Measurements from ENCODE around the gene RBMS1. TPM values are rescaled to one million over a fixed set of nuclear protein-coding genes. Genes with fewer than 3 reads are reported as not detected.

RBMS1 gene
- total RNA-seq, 4 donors from 2014 or later = 13.0 to 24.5 (median 14.1) TPM

GRCh38 chr2:160277151-160277550 lies 216.5 kb downstream of the RBMS1 start:
- H3K4me3 ChIP-seq = no peak overlapping the region
- H3K4me1 ChIP-seq = peaks cover 0 to 5% of the 10 kb centered on the region in 2 donors
- intact Hi-C loops (cut with DNase I; ENCODE audit: low total_unique reads) = loop anchor here (10.0 kb wide), 1 partner anchor 162 kb away; no protein-coding TSS in a partner anchor
- no peaks in the 10 kb centered on the region for H3K27me3 ChIP-seq
- H3K36me3 ChIP-seq = peaks cover 0 to 56% of the 10 kb centered on the region in 2 donors
- in situ Hi-C loops (cut with MboI; ENCODE audit: low sequenced_read_pairs in 4 of 4) = no loop called here
- H3K27ac ChIP-seq = no peak overlapping the region
- no peak for TF ChIP-seq POLR2A (IDR thresholded peaks at IDR 0.05)
- TF ChIP-seq CTCF (IDR thresholded peaks at IDR 0.05 in 4 of 5, conservative IDR thresholded peaks at IDR 0.05 in 1 of 5) = no peak
- DNase-seq = no peak
- no peaks in the 10 kb centered on the region for H3K9me3 ChIP-seq
- no peak for ATAC-seq

- Histone ChIP-seq H3K27ac (no peak overlapping the region), H3K36me3 (peaks cover 0 to 48% of the 10 kb centered on the region in 2 donors), H3K27me3 (no peaks in the 10 kb centered on the region), H3K4me1 (peaks cover 0 to 10% of the 10 kb centered on the region in 2 donors), H3K9me3 (no peaks in the 10 kb centered on the region), H3K4me3 (no peak overlapping the region)
- TF ChIP-seq POLR2A (IDR thresholded peaks at IDR 0.05) (no peak), CTCF (IDR thresholded peaks at IDR 0.05 in 4 of 5, conservative IDR thresholded peaks at IDR 0.05 in 1 of 5) (no peak)
- in situ Hi-C loops (cut with MboI; ENCODE audit: low sequenced_read_pairs in 4 of 4) = no loop called here
- intact Hi-C loops (cut with DNase I; ENCODE audit: low total_unique reads) = loop anchor here (10.0 kb wide), 1 partner anchor 161 kb away; no protein-coding TSS in a partner anchor
- DNase-seq (no peak), ATAC-seq (no peak)
Measured at GRCh38 chr2:160275656-160276055, 218.0 kb downstream of the RBMS1 start.

- H3K27ac ChIP-seq = peak overlapping the region; percentile 93 to 99 (median 98)
- H3K4me3 ChIP-seq = peak overlapping the region; percentile 62 to 84 (median 74)
- DNase-seq = no peak
- ATAC-seq = no peak
- in situ Hi-C loops (cut with MboI; ENCODE audit: low sequenced_read_pairs in 4 of 4) (no loop called here), intact Hi-C loops (cut with DNase I; ENCODE audit: low total_unique reads) (loop anchor here (1.0 to 10.0 kb wide), 5 partner anchors 18 to 721 kb away; partner anchors contain the start of gene RBMS1)
- peaks cover 0 to 19% of the 10 kb centered on the region in 2 donors for H3K36me3 ChIP-seq
- no peaks in the 10 kb centered on the region for H3K27me3 ChIP-seq
- peaks cover 11 to 24% of the 10 kb centered on the region in 2 donors for H3K4me1 ChIP-seq
- TF ChIP-seq CTCF (IDR thresholded peaks at IDR 0.05 in 4 of 5, conservative IDR thresholded peaks at IDR 0.05 in 1 of 5) (no peak), POLR2A (IDR thresholded peaks at IDR 0.05) (no peak)
- H3K9me3 ChIP-seq = no peaks in the 10 kb centered on the region
Measured at GRCh38 chr2:160271171-160272086, 222.2 kb downstream of the RBMS1 start.

- peak overlapping the region; percentile 62 to 84 (median 74) for H3K4me3 ChIP-seq
- in situ Hi-C loops (cut with MboI; ENCODE audit: low sequenced_read_pairs in 4 of 4) = no loop called here
- H3K36me3 ChIP-seq = peaks cover 0 to 11% of the 10 kb centered on the region in 2 donors
- ATAC-seq (peak; percentile 43 to 50), DNase-seq (peak in 1 of 2 donors; percentile 35)
- no peaks in the 10 kb centered on the region for H3K9me3 ChIP-seq
- intact Hi-C loops (cut with DNase I; ENCODE audit: low total_unique reads) = loop anchor here (1.0 to 10.0 kb wide), 5 partner anchors 17 to 722 kb away; partner anchors contain the start of gene RBMS1
- H3K4me1 ChIP-seq = peaks cover 11 to 24% of the 10 kb centered on the region in 2 donors
- H3K27ac ChIP-seq = peak overlapping the region; percentile 93 to 99 (median 98)
- no peaks in the 10 kb centered on the region for H3K27me3 ChIP-seq
- TF ChIP-seq POLR2A (IDR thresholded peaks at IDR 0.05) (no peak), CTCF (IDR thresholded peaks at IDR 0.05 in 4 of 5, conservative IDR thresholded peaks at IDR 0.05 in 1 of 5) (no peak)
Measured at GRCh38 chr2:160270571-160271113, 223.0 kb downstream of the RBMS1 start.
